ENCODE measurements around the gene SNX14. TPM values are rescaled to one million over a fixed set of nuclear protein-coding genes. Genes with fewer than 3 reads are reported as not detected.

SNX14 gene
- total RNA-seq, 4 donors from 2014 or later: 27.3 to 134 (median 116) TPM

GRCh38 chr6:85498596-85499258 lies 94.9 kb downstream of the SNX14 start:
- H3K27ac ChIP-seq: no peak overlapping the region
- WGBS, 2 donors (ENCODE audit: low coverage in 1 of 2): 52 to 55% methylated on average over 2 of the region's 2 CpGs

GRCh38 chr6:85496856-85497255 lies 96.8 kb downstream of the SNX14 start:
- Histone ChIP-seq H3K27ac (no peak overlapping the region), H3K4me3 (no peak overlapping the region), H3K36me3 (no peaks in the 10 kb centered on the region), H3K27me3 (no peaks in the 10 kb centered on the region), H3K4me1 (peaks cover 0 to 5% (median 4%) of the 10 kb centered on the region in 4 donors), H3K9me3 (no peaks in the 10 kb centered on the region)
- in situ Hi-C loops (cut with MboI; ENCODE audit: low pct_ligation_motif_present in 1 of 4, low pct_unique_long_range_greater_than_20kb in 1 of 4, low sequenced_read_pairs in 3 of 4) (no loop called here), intact Hi-C loops (cut with DNase I; ENCODE audit: low total_unique reads) (no loop called here)
- DNase-seq: no peak
- no peak for TF ChIP-seq EP300 (IDR thresholded peaks at IDR 0.05; ENCODE audit: low read depth)
- no peak for TF ChIP-seq POLR2A (IDR thresholded peaks at IDR 0.05)
- no peak for TF ChIP-seq POLR2AphosphoS5 (IDR thresholded peaks at IDR 0.05)
- TF ChIP-seq CTCF (IDR thresholded peaks at IDR 0.05): no peak
- 90% methylated on average over 2 to 5 of the region's 5 CpGs for WGBS, 2 donors (ENCODE audit: low coverage in 1 of 2)

More at GRCh38 chr6:85498596-85499258, 94.9 kb downstream of the SNX14 start:
- in situ Hi-C loops (cut with MboI; ENCODE audit: low pct_ligation_motif_present in 1 of 4, low pct_unique_long_range_greater_than_20kb in 1 of 4, low sequenced_read_pairs in 3 of 4) (no loop called here), intact Hi-C loops (cut with DNase I; ENCODE audit: low total_unique reads) (no loop called here)
- Histone ChIP-seq H3K4me3 (no peak overlapping the region), H3K27me3 (no peaks in the 10 kb centered on the region), H3K4me1 (peaks cover 0 to 5% (median 4%) of the 10 kb centered on the region in 4 donors), H3K36me3 (peaks cover 0 to 9% (median 0%) of the 10 kb centered on the region in 4 donors), H3K9me3 (no peaks in the 10 kb centered on the region)
- DNase-seq: no peak
- TF ChIP-seq CTCF (IDR thresholded peaks at IDR 0.05): no peak
- no peak for TF ChIP-seq EP300 (IDR thresholded peaks at IDR 0.05; ENCODE audit: low read depth)
- TF ChIP-seq POLR2AphosphoS5 (IDR thresholded peaks at IDR 0.05): peak in 1 of 3 donors; percentile 20
- no peak for TF ChIP-seq POLR2A (IDR thresholded peaks at IDR 0.05)

- no peak overlapping the region for H3K27ac ChIP-seq
- H3K36me3 ChIP-seq: no peaks in the 10 kb centered on the region
- TF ChIP-seq POLR2AphosphoS5 (IDR thresholded peaks at IDR 0.05) (no peak), CTCF (IDR thresholded peaks at IDR 0.05) (no peak), EP300 (IDR thresholded peaks at IDR 0.05; ENCODE audit: low read depth) (no peak), POLR2A (IDR thresholded peaks at IDR 0.05) (no peak)
- 85 to 88% methylated on average over 3 to 8 of the region's 8 CpGs for WGBS, 2 donors (ENCODE audit: low coverage in 1 of 2)
- H3K4me1 ChIP-seq: peaks cover 0 to 5% (median 4%) of the 10 kb centered on the region in 4 donors
- H3K9me3 ChIP-seq: no peaks in the 10 kb centered on the region
- H3K27me3 ChIP-seq: no peaks in the 10 kb centered on the region
- H3K4me3 ChIP-seq: no peak overlapping the region
- DNase-seq: no peak
- in situ Hi-C loops (cut with MboI; ENCODE audit: low pct_ligation_motif_present in 1 of 4, low pct_unique_long_range_greater_than_20kb in 1 of 4, low sequenced_read_pairs in 3 of 4) (no loop called here), intact Hi-C loops (cut with DNase I; ENCODE audit: low total_unique reads) (no loop called here)
Measured at GRCh38 chr6:85496009-85496579, 97.6 kb downstream of the SNX14 start.

- no peak for DNase-seq
- H3K4me3 ChIP-seq: no peak overlapping the region
- H3K27me3 ChIP-seq: no peaks in the 10 kb centered on the region
- no peaks in the 10 kb centered on the region for H3K36me3 ChIP-seq
- TF ChIP-seq POLR2A (IDR thresholded peaks at IDR 0.05) (no peak), POLR2AphosphoS5 (IDR thresholded peaks at IDR 0.05) (no peak), CTCF (IDR thresholded peaks at IDR 0.05) (no peak), EP300 (IDR thresholded peaks at IDR 0.05; ENCODE audit: low read depth) (no peak)
- intact Hi-C loops (cut with DNase I; ENCODE audit: low total_unique reads) (no loop called here), in situ Hi-C loops (cut with MboI; ENCODE audit: low pct_ligation_motif_present in 1 of 4, low pct_unique_long_range_greater_than_20kb in 1 of 4, low sequenced_read_pairs in 3 of 4) (no loop called here)
- H3K27ac ChIP-seq: no peak overlapping the region
- 69 to 80% methylated on average over 4 to 5 of the region's 5 CpGs for WGBS, 2 donors (ENCODE audit: low coverage in 1 of 2)
- peaks cover 0 to 5% (median 4%) of the 10 kb centered on the region in 4 donors for H3K4me1 ChIP-seq
- H3K9me3 ChIP-seq: no peaks in the 10 kb centered on the region
Measured at GRCh38 chr6:85494547-85495536, 98.8 kb downstream of the SNX14 start.
